ENCODE results near the gene SCMH1.

The SCMH1 gene

DNA sequence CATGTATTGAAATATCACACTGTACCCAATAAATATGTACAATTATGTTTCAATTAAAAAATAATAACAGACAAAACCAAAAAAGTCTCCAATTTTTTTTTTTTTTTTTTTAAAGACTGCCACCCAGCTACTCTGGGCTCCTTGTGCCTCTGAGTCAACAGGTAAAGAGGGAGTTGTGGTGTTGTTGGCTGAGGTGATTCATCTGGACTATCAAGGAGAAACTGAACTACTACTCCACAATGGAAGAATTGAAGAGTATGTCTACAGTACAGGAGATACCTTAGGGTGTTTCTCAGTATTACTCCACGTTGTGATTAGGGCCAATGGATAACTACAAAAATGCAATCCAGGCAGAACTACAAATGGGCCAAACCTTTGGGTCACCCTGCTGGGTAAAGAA, 67.9 kb downstream of the SCMH1 start:
- Histone ChIP-seq H3K27me3 (replicated peaks) (no peaks in the 10 kb centered on the region), H3K4me3 (ENCODE audit: low read depth, low read length) (no peak overlapping the region), H3K27ac (no peak overlapping the region), H3K36me3 (replicated peaks) (no peaks in the 10 kb centered on the region)
- no peak for DNase-seq
- in situ Hi-C loops (cut with HindIII; ENCODE audit: low pct_ligation_motif_present, low sequenced_read_pairs) = no loop called here
- TF ChIP-seq, protein P1, sequence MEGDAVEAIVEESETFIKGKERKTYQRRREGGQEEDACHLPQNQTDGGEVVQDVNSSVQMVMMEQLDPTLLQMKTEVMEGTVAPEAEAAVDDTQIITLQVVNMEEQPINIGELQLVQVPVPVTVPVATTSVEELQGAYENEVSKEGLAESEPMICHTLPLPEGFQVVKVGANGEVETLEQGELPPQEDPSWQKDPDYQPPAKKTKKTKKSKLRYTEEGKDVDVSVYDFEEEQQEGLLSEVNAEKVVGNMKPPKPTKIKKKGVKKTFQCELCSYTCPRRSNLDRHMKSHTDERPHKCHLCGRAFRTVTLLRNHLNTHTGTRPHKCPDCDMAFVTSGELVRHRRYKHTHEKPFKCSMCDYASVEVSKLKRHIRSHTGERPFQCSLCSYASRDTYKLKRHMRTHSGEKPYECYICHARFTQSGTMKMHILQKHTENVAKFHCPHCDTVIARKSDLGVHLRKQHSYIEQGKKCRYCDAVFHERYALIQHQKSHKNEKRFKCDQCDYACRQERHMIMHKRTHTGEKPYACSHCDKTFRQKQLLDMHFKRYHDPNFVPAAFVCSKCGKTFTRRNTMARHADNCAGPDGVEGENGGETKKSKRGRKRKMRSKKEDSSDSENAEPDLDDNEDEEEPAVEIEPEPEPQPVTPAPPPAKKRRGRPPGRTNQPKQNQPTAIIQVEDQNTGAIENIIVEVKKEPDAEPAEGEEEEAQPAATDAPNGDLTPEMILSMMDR (IDR thresholded peaks at IDR 0.05; ENCODE audit: low read depth, low read length, missing control alignments) = no peak

DNA sequence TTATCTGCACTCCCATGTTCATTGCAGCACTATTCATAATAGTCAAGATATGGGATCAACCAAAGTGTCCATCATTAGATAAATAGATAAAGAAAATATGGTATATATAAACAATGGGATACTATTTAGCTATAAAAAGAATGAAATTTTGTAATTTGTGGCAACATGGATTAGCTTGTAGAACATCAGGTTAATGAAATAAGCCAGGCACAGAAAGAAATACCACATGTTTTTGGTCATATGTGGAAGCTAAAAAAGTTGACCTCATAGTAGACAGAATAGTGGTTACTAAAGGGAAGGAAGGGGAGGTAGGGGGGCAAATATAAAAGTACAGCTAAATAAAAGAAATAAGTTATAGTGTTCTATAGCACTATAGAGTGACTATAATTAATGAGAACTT, 68.5 kb downstream of the SCMH1 start:
- no peak for DNase-seq
- Histone ChIP-seq H3K36me3 (replicated peaks) (no peaks in the 10 kb centered on the region), H3K27me3 (replicated peaks) (no peaks in the 10 kb centered on the region), H3K27ac (no peak overlapping the region), H3K4me3 (ENCODE audit: low read depth, low read length) (no peak overlapping the region)
- in situ Hi-C loops (cut with HindIII; ENCODE audit: low pct_ligation_motif_present, low sequenced_read_pairs) = no loop called here
- TF ChIP-seq, protein P1 (IDR thresholded peaks at IDR 0.05; ENCODE audit: low read depth, low read length, missing control alignments) = no peak

DNA sequence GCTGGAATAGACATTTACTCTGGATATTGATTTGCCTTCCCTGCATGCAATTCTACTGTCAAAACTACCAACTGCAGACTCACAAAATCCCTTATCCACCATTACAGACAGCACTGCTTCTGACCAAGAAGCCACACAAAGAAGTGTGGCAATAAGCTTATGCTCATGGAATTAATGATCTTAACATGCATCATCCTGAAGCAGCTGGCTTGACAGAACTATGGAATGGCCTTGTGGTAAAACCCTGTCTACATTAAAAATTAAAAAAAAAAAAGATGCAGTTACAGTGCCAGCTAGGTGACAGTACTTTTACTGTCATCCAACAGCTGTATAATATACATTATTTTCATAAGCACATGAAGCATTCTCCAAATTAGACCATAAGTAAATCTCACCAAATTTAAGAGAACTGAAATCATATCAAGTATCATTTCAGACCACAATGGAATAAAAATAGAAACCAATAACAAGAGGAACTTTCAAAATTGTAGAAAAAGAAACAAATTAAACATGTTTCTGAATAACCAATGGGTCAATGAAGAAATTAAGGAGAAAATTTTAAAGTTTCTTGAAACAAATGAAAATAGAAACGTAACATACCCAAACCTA, 70.7 kb downstream of the SCMH1 start:
- no peak for DNase-seq
- Histone ChIP-seq H3K27ac (no peak overlapping the region), H3K36me3 (replicated peaks) (no peaks in the 10 kb centered on the region), H3K4me3 (ENCODE audit: low read depth, low read length) (no peak overlapping the region), H3K27me3 (replicated peaks) (no peaks in the 10 kb centered on the region)
- TF ChIP-seq, protein P1 (IDR thresholded peaks at IDR 0.05; ENCODE audit: low read depth, low read length, missing control alignments) = no peak
- in situ Hi-C loops (cut with HindIII; ENCODE audit: low pct_ligation_motif_present, low sequenced_read_pairs) = no loop called here

DNA sequence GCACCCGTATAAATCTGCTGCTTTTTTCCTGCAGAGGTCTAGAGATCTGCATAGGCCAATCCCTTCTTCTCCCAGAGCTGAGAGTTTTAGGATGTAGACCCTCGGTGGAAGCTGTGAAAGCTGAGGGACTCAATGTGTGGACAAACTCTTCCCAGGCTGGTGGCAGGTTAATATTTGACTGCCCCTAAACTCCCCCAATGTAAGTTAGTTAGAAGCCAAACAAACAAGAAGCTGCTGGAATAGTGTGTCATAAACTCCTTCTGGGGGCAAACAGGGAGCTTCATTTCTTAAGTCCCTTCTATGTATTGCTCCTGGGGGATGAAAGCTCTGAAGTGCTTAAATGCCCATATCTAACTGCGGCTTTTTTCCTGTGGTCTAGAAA, 72.3 kb downstream of the SCMH1 start:
- Histone ChIP-seq H3K36me3 (replicated peaks) (no peaks in the 10 kb centered on the region), H3K27ac (no peak overlapping the region), H3K4me3 (ENCODE audit: low read depth, low read length) (no peak overlapping the region), H3K27me3 (replicated peaks) (no peaks in the 10 kb centered on the region)
- DNase-seq = no peak
- in situ Hi-C loops (cut with HindIII; ENCODE audit: low pct_ligation_motif_present, low sequenced_read_pairs) = no loop called here
- TF ChIP-seq, protein P1 (IDR thresholded peaks at IDR 0.05; ENCODE audit: low read depth, low read length, missing control alignments) = no peak

DNA sequence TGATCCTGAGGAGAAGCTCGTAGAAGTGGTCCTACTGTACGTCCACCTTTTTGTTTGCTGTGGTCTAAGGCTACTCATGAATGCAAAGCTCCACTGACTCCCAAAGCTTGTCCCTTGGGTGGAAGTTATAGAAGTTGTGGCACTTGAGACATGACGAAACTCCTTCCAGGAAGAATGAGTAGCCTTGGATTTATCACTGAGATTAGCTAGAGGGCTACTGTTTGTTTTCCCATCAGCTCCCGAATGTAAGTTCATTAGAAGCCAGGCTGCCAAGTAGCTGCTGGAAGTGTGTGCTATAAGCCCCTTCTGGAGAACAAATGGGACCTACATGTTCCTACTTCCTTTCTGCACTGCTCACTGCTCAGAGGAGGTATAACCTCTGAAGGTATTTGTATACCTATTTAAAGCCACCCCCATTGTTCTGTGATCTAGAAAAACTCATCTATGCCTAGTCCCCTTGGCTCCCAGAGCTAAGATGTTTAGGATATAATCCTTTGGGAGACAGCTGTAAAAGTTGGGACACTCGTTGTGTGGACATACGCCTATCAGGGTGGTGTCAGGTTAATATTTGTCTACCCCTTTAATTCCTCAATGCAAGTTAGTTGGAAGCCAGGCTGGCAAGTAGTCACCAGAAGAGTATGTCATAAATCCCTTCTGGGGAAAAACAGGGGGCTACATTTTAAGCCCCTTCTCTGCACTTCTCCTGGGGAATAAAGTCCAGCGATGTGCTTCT, 72.9 kb downstream of the SCMH1 start:
- no peak for DNase-seq
- no peak overlapping the region for H3K4me3 ChIP-seq (ENCODE audit: low read depth, low read length)
- in situ Hi-C loops (cut with HindIII; ENCODE audit: low pct_ligation_motif_present, low sequenced_read_pairs) = no loop called here
- H3K36me3 ChIP-seq (replicated peaks) = no peaks in the 10 kb centered on the region
- no peaks in the 10 kb centered on the region for H3K27me3 ChIP-seq (replicated peaks)
- no peak overlapping the region for H3K27ac ChIP-seq
- TF ChIP-seq, protein P1 (IDR thresholded peaks at IDR 0.05; ENCODE audit: low read depth, low read length, missing control alignments) = no peak
